DND-41 (cell line): ENCODE results near the gene FMNL3.

ENCODE experiments used
- EZH2 ChIP-seq: IDR thresholded peaks from 3 replicates; pipeline ENCODE4 v1.6.1; 2012; ENCODE audit warnings: borderline replicate concordance, low read depth, mild to moderate bottlenecking, moderate library complexity, low read length, inconsistent platforms; ENCODE audit not compliant: severe bottlenecking
- TF ChIP-seq, protein P1 (sequence below): IDR thresholded peaks from 2 replicates; pipeline ENCODE4 v1.5.1; 2012; ENCODE audit warnings: borderline replicate concordance, low read length, moderate library complexity, mild to moderate bottlenecking; ENCODE audit not compliant: poor library complexity, severe bottlenecking; ENCODE audit errors: extremely low read depth

DNA sequence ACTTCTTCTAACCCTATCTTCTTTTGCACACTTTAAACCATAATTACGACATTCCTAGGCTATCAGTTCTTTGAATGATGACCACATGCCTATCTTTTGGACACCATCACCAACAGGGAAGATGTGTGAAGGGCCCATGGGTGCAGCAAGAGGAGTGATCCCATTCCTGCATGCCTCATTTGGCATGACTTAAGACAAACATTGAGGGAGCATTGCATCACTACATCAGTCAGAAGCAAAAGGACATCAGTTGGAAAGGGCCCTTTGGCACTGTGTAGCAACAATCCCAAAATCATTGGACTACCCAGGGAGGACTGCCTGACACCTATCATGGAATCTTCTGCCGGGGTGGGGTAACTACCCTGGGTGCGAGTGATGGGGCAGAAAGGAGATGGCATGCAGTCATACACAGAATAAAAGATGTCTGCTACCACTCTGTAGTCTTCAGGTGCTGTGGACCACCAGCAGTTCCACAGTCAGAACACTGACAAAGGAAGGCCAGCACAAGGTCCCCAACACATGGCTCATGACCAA lies 23.4 kb upstream of the FMNL3 start:
- TF ChIP-seq, protein P1, sequence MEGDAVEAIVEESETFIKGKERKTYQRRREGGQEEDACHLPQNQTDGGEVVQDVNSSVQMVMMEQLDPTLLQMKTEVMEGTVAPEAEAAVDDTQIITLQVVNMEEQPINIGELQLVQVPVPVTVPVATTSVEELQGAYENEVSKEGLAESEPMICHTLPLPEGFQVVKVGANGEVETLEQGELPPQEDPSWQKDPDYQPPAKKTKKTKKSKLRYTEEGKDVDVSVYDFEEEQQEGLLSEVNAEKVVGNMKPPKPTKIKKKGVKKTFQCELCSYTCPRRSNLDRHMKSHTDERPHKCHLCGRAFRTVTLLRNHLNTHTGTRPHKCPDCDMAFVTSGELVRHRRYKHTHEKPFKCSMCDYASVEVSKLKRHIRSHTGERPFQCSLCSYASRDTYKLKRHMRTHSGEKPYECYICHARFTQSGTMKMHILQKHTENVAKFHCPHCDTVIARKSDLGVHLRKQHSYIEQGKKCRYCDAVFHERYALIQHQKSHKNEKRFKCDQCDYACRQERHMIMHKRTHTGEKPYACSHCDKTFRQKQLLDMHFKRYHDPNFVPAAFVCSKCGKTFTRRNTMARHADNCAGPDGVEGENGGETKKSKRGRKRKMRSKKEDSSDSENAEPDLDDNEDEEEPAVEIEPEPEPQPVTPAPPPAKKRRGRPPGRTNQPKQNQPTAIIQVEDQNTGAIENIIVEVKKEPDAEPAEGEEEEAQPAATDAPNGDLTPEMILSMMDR: no peak
- TF ChIP-seq EZH2: no peak
